ENCODE data around the gene STT3A.

Gene STT3A

GRCh38 chr11:125670172-125670571 is 77.5 kb downstream of the STT3A start:
- no peak for DNase-seq

DNA sequence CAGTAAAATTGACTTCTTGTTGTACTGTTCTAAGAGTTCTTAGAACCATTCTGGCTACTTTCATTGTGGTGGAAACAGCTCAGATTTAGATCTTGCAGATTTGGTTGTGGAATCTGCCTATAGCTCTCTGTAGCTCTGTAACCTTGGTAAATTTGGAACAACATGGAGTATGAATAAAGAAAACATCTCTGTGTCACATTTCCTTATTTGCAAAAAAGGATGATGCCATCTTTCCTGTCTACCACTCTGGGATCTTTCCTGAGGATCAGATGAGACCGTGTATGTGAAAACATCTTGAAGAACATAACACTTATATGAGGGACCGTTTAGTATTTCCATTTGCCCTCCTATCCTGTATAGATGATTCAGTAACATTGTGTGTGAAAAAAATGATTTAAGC is 78.9 kb downstream of the STT3A start:
- DNase-seq: no peak
